GM21447 (cell line): ENCODE measurements around the gene KRTAP12-4.
"Not testable (repeated sequence)": the region's sequence is repeated elsewhere in the genome, so short reads cannot be mapped to it uniquely, and the experiment has no call there.

Experiments used
- ATAC-seq: cut with Tn5 transposase; IDR thresholded peaks from one replicate; pipeline ENCODE4 v1.9.1; 2021; ENCODE audit not compliant: unreplicated experiment

Gene KRTAP12-4

GRCh38 chr21:44657635-44658540, 3.4 kb upstream of the KRTAP12-4 start, which contains the start of gene KRTAP12-3:
KRTAP12-3 (plus strand) TSS chr21:44657932; CDS start chr21:44657980, 48 bp downstream.
- ATAC-seq, result no peak

GRCh38 chr21:44656868-44657267, 2.4 kb upstream of the KRTAP12-4 start:
- no peak for ATAC-seq

- no peak for ATAC-seq
Observed at GRCh38 chr21:44653656-44654575, 543 bp downstream of the KRTAP12-4 start.

- ATAC-seq, result no peak
Observed at GRCh38 chr21:44653123-44653522, 1.3 kb downstream of the KRTAP12-4 start.

GRCh38 chr21:44650973-44651675, 3.3 kb downstream of the KRTAP12-4 start:
- no peak for ATAC-seq

- no peak for ATAC-seq
Observed at GRCh38 chr21:44650265-44650972, 4.0 kb downstream of the KRTAP12-4 start.

GRCh38 chr21:44649521-44650100, 4.8 kb downstream of the KRTAP12-4 start:
- ATAC-seq, result no peak

- no peak for ATAC-seq
Observed at GRCh38 chr21:44648557-44649311, 5.7 kb downstream of the KRTAP12-4 start.

- ATAC-seq, result no peak
Observed at GRCh38 chr21:44647222-44647552, 7.3 kb downstream of the KRTAP12-4 start.

- ATAC-seq, result not testable (repeated sequence)
Observed at GRCh38 chr21:44646366-44647221, 7.9 kb downstream of the KRTAP12-4 start, which contains the start of gene KRTAP10-11. KRTAP10-11 (plus strand) TSS chr21:44646414; CDS start chr21:44646459, 45 bp downstream.

- ATAC-seq, result no peak
Observed at GRCh38 chr21:44644878-44645277, 9.6 kb downstream of the KRTAP12-4 start.

GRCh38 chr21:44643741-44644310, 10.6 kb downstream of the KRTAP12-4 start:
- ATAC-seq, result no peak

GRCh38 chr21:44640761-44641160, 13.7 kb downstream of the KRTAP12-4 start:
- ATAC-seq, result no peak

- ATAC-seq, result no peak
Observed at GRCh38 chr21:44639331-44639655, 15.2 kb downstream of the KRTAP12-4 start.

- ATAC-seq, result not testable (repeated sequence)
Observed at GRCh38 chr21:44638506-44639330, 15.7 kb downstream of the KRTAP12-4 start.

- ATAC-seq, result not testable (repeated sequence)
Observed at GRCh38 chr21:44637851-44638348, 16.6 kb downstream of the KRTAP12-4 start.
